ENCODE measurements around the gene ACTA2.

ACTA2 gene

GRCh38 chr10:88918191-88918905, 34.2 kb downstream of the ACTA2 start:
- DNase-seq: no peak

DNA sequence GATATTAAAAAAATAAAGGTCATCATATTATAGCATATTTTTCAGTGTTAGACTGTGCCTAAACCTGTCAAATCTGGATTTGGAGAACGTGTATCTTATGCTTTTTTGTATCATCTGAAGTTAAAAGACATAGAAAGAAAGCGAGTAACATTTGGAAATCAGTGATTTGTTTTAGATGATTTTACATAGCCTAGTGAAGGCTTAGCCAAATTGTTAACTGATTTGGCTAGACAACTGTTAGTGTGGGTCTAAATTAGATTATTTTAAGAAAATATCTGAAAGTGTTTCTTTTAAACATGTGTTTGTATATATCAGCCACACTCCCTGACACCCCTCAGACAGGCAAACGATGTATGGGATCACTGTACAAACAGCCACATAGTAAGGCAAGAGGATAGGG, 35.6 kb downstream of the ACTA2 start:
- no peak for DNase-seq

DNA sequence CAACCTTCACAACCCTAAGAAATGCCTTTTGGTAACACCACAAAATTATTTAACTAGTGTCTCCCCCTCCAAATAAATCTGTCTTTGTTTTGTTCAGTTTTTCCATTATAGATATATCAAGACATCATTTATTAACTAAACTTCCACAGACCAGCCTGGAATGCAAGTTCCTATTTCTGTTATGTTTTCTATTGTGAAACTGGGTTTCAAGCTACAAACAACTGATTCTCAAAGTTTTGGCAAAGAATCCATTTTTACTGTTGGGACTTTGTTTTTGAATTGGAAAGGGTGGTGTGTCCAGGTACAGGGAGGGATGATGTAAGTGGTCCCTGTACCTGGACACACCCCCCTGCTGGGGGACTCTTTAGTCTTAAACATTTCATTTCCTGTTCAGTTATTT, 36.3 kb downstream of the ACTA2 start:
- DNase-seq: no peak

GRCh38 chr10:88915781-88916180, 36.8 kb downstream of the ACTA2 start:
- DNase-seq: no peak

- no peak for DNase-seq
Measured at GRCh38 chr10:88913788-88914187, 38.8 kb downstream of the ACTA2 start.

DNA sequence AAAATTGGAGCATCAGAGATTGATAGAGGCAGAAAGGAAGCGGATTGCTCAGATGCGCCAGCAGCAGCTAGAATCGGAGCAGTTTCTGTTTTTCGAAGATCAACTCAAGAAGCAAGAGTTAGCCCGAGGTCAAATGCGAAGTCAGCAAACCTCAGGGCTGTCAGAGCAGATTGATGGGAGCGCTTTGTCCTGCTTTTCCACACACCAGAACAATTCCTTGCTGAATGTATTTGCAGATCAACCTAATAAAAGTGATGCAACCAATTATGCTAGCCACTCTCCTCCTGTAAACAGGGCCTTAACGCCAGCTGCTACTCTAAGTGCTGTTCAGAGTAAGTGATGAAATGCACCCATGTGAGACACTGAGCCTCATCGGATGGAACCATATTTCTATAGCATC, 39.4 kb downstream of the ACTA2 start:
- no peak for DNase-seq

GRCh38 chr10:88911851-88912250, 40.7 kb downstream of the ACTA2 start:
- no peak for DNase-seq

DNA sequence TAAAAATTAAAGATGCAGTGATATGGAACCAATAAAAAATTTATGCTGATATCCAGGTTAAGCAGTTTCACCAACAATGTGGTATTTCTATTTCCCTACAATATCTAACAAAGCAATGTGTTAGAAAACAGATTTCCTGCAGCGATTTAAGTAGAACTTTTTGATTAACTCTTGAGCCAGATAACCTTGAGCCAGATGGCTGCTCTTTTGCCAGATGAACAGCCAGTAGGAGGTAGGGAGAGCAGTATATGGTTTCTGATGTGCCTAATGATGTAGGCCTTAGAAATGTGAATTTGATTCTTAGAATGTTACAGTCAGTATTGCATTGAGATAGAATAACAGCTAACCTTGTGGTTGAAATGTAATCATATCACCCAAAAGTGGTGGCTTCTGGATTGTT, 41.5 kb downstream of the ACTA2 start:
- DNase-seq: no peak

DNA sequence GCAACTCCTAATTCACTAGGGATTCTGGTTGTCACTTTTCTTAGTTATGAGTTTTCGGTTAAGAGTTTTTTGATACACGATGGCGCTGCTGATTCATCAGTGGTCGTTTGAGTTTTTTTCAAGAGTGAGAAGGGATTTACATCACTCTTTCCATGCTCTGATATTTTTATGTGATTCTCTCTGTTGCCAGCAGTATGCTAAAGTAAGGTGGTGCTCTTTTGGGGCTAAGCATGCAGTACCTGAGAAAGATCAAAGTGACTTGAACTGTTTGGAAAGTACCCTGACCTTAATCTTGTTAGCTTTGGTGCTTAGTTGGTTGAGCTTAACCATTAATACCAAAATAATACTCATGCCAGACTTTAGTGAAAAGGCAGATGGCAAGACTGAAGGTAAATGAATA, 44.4 kb downstream of the ACTA2 start:
- DNase-seq: no peak

GRCh38 chr10:88906921-88907320, 45.7 kb downstream of the ACTA2 start:
- no peak for DNase-seq

- DNase-seq: no peak
Measured at GRCh38 chr10:88903715-88904114, 48.9 kb downstream of the ACTA2 start.

GRCh38 chr10:88901984-88902789, 50.4 kb downstream of the ACTA2 start:
- DNase-seq: no peak

DNA sequence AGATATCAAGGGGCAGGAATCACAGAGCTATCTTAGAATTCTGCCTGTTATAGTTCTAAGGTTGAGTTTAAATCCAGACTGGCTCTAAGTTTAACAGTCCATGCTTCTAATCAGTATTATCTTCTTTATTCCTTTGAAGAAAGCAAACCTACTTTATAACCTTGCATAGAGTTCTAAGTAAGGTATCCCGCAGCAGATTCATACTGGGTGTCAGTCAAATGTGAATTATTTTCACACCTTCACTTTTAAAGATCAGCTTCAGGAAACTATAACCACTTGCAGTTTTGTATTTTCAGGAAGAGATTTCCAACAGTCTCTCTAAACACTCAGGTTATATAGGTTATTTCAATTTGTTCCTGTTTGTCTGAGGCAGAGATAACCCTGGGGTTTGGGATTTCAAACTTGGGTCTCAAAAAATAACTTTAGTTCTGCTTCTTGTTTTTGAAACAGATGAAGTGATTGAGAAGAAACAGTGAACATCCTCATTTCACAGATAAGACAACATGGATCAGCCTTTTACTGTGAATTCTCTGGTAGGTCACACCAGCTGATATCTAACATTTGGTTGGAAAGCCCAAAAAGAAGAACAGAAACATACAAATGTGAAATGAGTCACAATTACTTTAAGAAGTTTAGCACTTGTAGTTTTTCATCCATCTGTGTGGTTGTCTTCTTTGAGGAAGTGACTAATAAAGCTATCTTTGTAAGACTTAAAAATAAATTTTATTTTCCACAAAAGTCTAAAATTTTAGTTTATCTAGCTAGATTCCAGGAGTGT, 51.2 kb downstream of the ACTA2 start:
- DNase-seq: no peak

DNA sequence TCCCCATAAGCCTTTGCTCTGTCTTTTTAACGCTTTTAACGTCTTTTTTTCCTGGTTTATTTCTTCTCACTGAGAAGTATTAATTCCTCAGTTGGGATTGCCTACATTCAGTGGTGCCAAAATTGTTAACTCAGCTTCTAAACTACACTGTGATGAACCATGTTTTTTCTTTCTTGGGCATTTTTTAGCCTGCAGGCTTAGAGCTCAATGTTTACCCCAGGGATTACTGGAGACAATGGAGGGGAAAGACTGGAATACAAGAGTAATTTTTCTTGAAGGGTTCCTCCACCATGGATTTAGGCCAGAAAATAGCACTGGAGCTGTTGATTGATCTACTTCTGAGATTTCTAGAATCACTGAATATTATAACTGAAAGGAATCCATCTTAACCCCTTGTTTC, 52.7 kb downstream of the ACTA2 start:
- no peak for DNase-seq

DNA sequence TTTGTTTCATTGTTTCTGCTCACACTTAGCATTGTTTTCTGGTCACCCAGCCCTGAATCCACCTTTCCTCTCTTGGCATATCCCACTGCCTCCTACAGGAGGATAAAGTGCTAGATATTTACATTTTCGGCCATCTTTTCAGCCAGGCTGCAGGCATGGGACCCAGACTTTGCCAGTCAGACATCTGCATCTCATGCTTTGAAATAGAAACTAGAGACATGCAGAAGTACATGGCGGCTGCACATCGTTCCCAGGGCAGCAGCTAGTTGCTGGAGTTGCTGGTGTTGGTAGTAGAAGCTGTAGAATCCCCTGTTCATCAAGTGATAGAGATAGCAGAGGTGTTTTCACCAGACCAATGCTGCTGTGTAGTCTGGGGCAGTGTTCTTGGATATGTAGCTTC, 53.8 kb downstream of the ACTA2 start:
- DNase-seq: no peak

- no peak for DNase-seq
Measured at GRCh38 chr10:88896994-88897853, 55.3 kb downstream of the ACTA2 start.

DNA sequence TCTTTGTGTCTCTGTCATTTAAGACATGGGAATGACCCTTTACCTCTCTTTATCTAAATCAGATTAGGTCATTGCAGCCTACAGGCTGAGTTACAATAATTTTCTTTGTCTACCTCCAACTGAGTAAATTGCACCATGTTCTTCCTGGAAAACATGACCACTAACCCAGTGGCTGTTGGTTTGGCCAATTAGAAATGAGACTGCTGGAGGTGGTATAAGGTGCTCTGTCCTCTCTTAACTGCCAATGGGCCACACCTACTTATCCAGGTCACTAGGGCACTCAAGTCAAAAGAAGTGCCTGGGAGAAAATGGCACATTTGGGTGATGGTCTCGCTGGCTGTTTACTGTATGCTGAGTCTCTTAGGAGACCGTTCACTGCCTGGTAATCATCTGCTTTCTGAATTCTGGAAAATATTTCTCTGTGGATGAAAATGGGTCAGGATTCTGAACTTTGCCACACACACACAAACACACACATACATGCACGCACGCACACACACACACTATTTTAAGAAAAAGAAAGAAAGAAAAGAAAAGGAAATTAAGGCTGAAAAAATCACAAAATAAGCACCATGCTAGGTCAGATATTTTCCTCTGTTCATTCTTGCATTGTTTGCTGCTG, 56.1 kb downstream of the ACTA2 start:
- no peak for DNase-seq

- DNase-seq: no peak
Measured at GRCh38 chr10:88895250-88895649, 57.3 kb downstream of the ACTA2 start.

- DNase-seq: no peak
Measured at GRCh38 chr10:88893611-88894010, 59.0 kb downstream of the ACTA2 start.

DNA sequence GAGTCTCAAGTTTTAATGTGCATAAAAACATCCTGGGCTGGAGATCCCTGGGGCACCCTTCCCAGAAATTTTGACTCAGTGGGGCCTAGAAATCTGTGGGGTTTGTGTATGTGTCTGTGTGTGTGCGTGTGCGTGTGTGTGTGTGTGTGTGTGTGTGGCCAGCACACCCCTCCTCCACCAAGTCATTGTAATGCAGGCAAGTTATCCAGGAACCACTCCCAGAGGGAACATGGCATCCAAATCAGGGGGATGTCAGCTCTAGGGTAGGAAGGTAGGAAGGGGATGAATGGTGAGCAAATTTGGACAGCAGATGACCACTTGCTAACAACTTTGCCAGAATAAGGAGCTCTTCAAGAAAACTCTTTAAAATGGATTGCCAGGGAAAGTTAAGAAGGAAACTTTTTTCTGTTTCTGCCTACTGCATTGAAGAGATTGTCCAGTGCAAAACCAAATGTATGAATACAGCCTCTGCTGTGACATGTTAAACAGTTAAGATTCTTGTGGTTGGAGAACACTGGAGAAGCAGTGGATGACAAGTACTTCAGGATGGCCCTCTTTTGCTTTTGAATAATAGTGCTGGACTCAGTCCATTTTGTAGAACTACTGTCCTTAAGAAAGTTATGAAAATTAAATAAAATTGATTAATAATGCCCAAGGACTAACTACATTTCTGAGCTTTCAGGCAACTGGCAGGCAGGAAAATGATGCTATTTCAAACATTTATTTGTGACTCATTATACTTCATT, 60.2 kb downstream of the ACTA2 start:
- DNase-seq: no peak

DNA sequence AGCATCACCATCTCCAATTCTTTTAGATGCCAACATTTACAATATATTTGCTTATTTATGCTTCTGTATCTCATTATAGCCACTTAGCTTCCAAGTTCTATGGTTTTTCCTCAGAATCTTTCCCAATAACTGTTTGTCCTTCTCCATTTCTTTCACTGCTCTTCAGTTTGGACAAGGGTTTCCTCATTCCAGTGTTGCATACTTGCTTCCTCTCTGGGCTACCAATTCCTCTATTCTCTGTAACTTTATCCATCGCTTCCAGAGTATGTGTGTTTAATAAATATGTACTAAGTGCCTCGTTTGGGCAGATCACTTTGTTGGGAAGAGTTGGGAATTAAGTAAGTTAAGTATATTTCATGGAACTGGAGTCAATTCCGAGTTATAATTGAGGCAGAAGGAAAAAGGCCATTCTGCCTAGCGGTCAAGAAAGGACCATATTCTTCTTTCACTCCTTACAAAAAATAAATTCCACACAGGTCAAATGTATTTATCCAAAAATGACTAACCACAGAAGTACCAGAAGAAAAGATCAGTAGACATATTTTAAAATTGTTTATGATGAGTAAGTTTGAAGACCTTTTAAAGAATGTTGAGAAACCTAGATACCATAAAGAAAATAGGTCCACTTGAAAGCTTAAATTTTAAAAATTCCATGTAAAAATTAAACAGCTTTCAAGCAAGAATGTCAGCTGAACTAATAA, 61.7 kb downstream of the ACTA2 start:
- no peak for DNase-seq

Measured in CD4-positive, alpha-beta T cell treated with Interleukin-17A for 4 hours (primary cell).